Gastroesophageal sphincter (tissue), 3 donors: ENCODE results near the gene FBXL13.

Experiments used
- CTCF ChIP-seq, 4 experiments: fragments of 200-600 bp in 2 of 4; fragments of 450-650 bp in 2 of 4; sonication (generic) in 1 of 4; IDR thresholded peaks; one replicate each; pipeline ENCODE4 v1.5.1; 2017 to 2019; ENCODE audit warnings: antibody characterized with exemption in 4 of 4, mild to moderate bottlenecking in 2 of 4, moderate library complexity in 2 of 4
- EP300 ChIP-seq: sonication (generic); formaldehyde crosslinking; IDR thresholded peaks from one replicate; pipeline ENCODE4 v1.6.1; 2017; ENCODE audit warnings: antibody characterized with exemption, mild to moderate bottlenecking
- POLR2A ChIP-seq, 2 donors: fragments of 450-650 bp; IDR thresholded peaks; one replicate each; pipeline ENCODE4 v1.6.1; 2017; ENCODE audit warnings: antibody characterized with exemption in 2 of 2, mild to moderate bottlenecking in 2 of 2, moderate library complexity in 1 of 2
- POLR2AphosphoS5 ChIP-seq: sonication (generic); formaldehyde crosslinking; IDR thresholded peaks from one replicate; pipeline ENCODE4 v1.6.1; 2017; ENCODE audit warnings: antibody characterized with exemption

- TF ChIP-seq CTCF (IDR thresholded peaks at IDR 0.05) = no peak
- no peak for TF ChIP-seq EP300
- TF ChIP-seq POLR2A (IDR thresholded peaks at IDR 0.05) = no peak
- TF ChIP-seq POLR2AphosphoS5 = no peak
Observed at GRCh38 chr7:102943423-102944169, 131.0 kb downstream of the FBXL13 start.
